Muscle layer of colon (tissue), 2 donors: ENCODE measurements around the gene NRG2.

ENCODE experiments used
- H3K27ac ChIP-seq: one replicate; pipeline ENCODE4 v1.7.0; 2013; ENCODE audit warnings: low read depth, mild to moderate bottlenecking, low read length, moderate library complexity
- H3K27me3 ChIP-seq, 2 donors: one replicate each; pipeline ENCODE4 v1.7.0; 2013; ENCODE audit warnings: low read length in 2 of 2, mild to moderate bottlenecking in 2 of 2; ENCODE audit not compliant: insufficient read depth in 2 of 2, control insufficient read depth in 1 of 2
- H3K36me3 ChIP-seq: one replicate; pipeline ENCODE4 v1.7.0; 2013; ENCODE audit warnings: mild to moderate bottlenecking, low read length; ENCODE audit not compliant: insufficient read depth
- H3K4me1 ChIP-seq: one replicate; pipeline ENCODE4 v1.7.0; 2013; ENCODE audit warnings: mild to moderate bottlenecking, low read length; ENCODE audit not compliant: insufficient read depth
- H3K4me3 ChIP-seq, 2 donors: one replicate each; pipeline ENCODE4 v1.7.0; 2013; ENCODE audit warnings: low read length in 2 of 2, low read depth in 1 of 2, mild to moderate bottlenecking in 1 of 2, moderate library complexity in 1 of 2
- H3K9ac ChIP-seq: one replicate; pipeline ENCODE4 v1.7.0; 2013; ENCODE audit warnings: low read length
- H3K9me3 ChIP-seq: one replicate; pipeline ENCODE4 v1.7.0; 2013; ENCODE audit warnings: mild to moderate bottlenecking, low read length
- donor health status: abdominal sarcoma.
- donor health status: Adenocarcinoma of cecum.

Gene NRG2

GRCh38 chr5:139851558-139851957 is 191.5 kb downstream of the NRG2 start:
- no peak overlapping the region for H3K9ac ChIP-seq
- H3K36me3 ChIP-seq: no peaks in the 10 kb centered on the region
- no peaks in the 10 kb centered on the region for H3K9me3 ChIP-seq
- no peak overlapping the region for H3K27ac ChIP-seq
- no peaks in the 10 kb centered on the region for H3K4me1 ChIP-seq
- H3K27me3 ChIP-seq: no peaks in the 10 kb centered on the region
- no peak overlapping the region for H3K4me3 ChIP-seq

- H3K27ac ChIP-seq: no peak overlapping the region
- no peaks in the 10 kb centered on the region for H3K9me3 ChIP-seq
- H3K4me1 ChIP-seq: no peaks in the 10 kb centered on the region
- no peaks in the 10 kb centered on the region for H3K36me3 ChIP-seq
- no peak overlapping the region for H3K4me3 ChIP-seq
- no peak overlapping the region for H3K9ac ChIP-seq
- H3K27me3 ChIP-seq: no peaks in the 10 kb centered on the region
Observed at GRCh38 chr5:139850423-139851016, 192.6 kb downstream of the NRG2 start.

GRCh38 chr5:139849942-139850341 is 193.2 kb downstream of the NRG2 start:
- Histone ChIP-seq H3K4me1 (no peaks in the 10 kb centered on the region), H3K9ac (no peak overlapping the region), H3K9me3 (no peaks in the 10 kb centered on the region), H3K36me3 (no peaks in the 10 kb centered on the region), H3K4me3 (no peak overlapping the region), H3K27me3 (no peaks in the 10 kb centered on the region), H3K27ac (no peak overlapping the region)

GRCh38 chr5:139849501-139849900 is 193.6 kb downstream of the NRG2 start:
- Histone ChIP-seq H3K4me1 (no peaks in the 10 kb centered on the region), H3K36me3 (no peaks in the 10 kb centered on the region), H3K27me3 (no peaks in the 10 kb centered on the region), H3K27ac (no peak overlapping the region), H3K9ac (no peak overlapping the region), H3K4me3 (no peak overlapping the region), H3K9me3 (no peaks in the 10 kb centered on the region)

- Histone ChIP-seq H3K9ac (no peak overlapping the region), H3K27ac (peak overlapping the region; percentile 68), H3K9me3 (no peaks in the 10 kb centered on the region), H3K36me3 (no peaks in the 10 kb centered on the region), H3K4me1 (no peaks in the 10 kb centered on the region), H3K27me3 (no peaks in the 10 kb centered on the region), H3K4me3 (peak overlapping the region; percentile 45 to 47)
Observed at GRCh38 chr5:139848508-139849100, 194.5 kb downstream of the NRG2 start.

- H3K9me3 ChIP-seq: no peaks in the 10 kb centered on the region
- no peaks in the 10 kb centered on the region for H3K4me1 ChIP-seq
- no peak overlapping the region for H3K9ac ChIP-seq
- peak overlapping the region; percentile 45 to 47 for H3K4me3 ChIP-seq
- H3K36me3 ChIP-seq: no peaks in the 10 kb centered on the region
- H3K27me3 ChIP-seq: peaks cover 0 to 5% of the 10 kb centered on the region in 2 donors
- H3K27ac ChIP-seq: peak overlapping the region; percentile 68
Observed at GRCh38 chr5:139847790-139848507, 195.2 kb downstream of the NRG2 start.

- no peaks in the 10 kb centered on the region for H3K4me1 ChIP-seq
- H3K36me3 ChIP-seq: no peaks in the 10 kb centered on the region
- no peak overlapping the region for H3K9ac ChIP-seq
- H3K27ac ChIP-seq: no peak overlapping the region
- no peak overlapping the region for H3K4me3 ChIP-seq
- H3K27me3 ChIP-seq: peaks cover 0 to 5% of the 10 kb centered on the region in 2 donors
- H3K9me3 ChIP-seq: no peaks in the 10 kb centered on the region
Observed at GRCh38 chr5:139847091-139847490, 196.0 kb downstream of the NRG2 start.

GRCh38 chr5:139845846-139846681 is 197.0 kb downstream of the NRG2 start:
- peaks cover 0 to 5% of the 10 kb centered on the region in 2 donors for H3K27me3 ChIP-seq
- no peak overlapping the region for H3K4me3 ChIP-seq
- no peak overlapping the region for H3K27ac ChIP-seq
- H3K36me3 ChIP-seq: no peaks in the 10 kb centered on the region
- no peaks in the 10 kb centered on the region for H3K9me3 ChIP-seq
- H3K9ac ChIP-seq: no peak overlapping the region
- H3K4me1 ChIP-seq: no peaks in the 10 kb centered on the region

GRCh38 chr5:139844472-139845145 is 198.5 kb downstream of the NRG2 start:
- H3K36me3 ChIP-seq: no peaks in the 10 kb centered on the region
- no peaks in the 10 kb centered on the region for H3K9me3 ChIP-seq
- peaks cover 0 to 5% of the 10 kb centered on the region in 2 donors for H3K27me3 ChIP-seq
- H3K4me3 ChIP-seq: no peak overlapping the region
- H3K4me1 ChIP-seq: no peaks in the 10 kb centered on the region
- no peak overlapping the region for H3K27ac ChIP-seq
- no peak overlapping the region for H3K9ac ChIP-seq

GRCh38 chr5:139843991-139844390 is 199.1 kb downstream of the NRG2 start:
- Histone ChIP-seq H3K27ac (no peak overlapping the region), H3K27me3 (peaks cover 0 to 5% of the 10 kb centered on the region in 2 donors), H3K9ac (no peak overlapping the region)

GRCh38 chr5:139842321-139842720 is 200.8 kb downstream of the NRG2 start:
- Histone ChIP-seq H3K4me1 (no peaks in the 10 kb centered on the region), H3K9me3 (no peaks in the 10 kb centered on the region), H3K4me3 (no peak overlapping the region), H3K36me3 (no peaks in the 10 kb centered on the region), H3K9ac (no peak overlapping the region), H3K27ac (no peak overlapping the region), H3K27me3 (peaks cover 0 to 5% of the 10 kb centered on the region in 2 donors)

More at GRCh38 chr5:139843991-139844390, 199.1 kb downstream of the NRG2 start:
- Histone ChIP-seq H3K4me3 (no peak overlapping the region), H3K9me3 (no peaks in the 10 kb centered on the region), H3K36me3 (no peaks in the 10 kb centered on the region), H3K4me1 (no peaks in the 10 kb centered on the region)
